KOPT-K1 (cell line): ENCODE measurements around the gene AKT3.
"Not testable (repeated sequence)": the region's sequence is repeated elsewhere in the genome, so short reads cannot be mapped to it uniquely, and the experiment has no call there.

Source experiments
- H3K27ac ChIP-seq: fragments of 200-600 bp; sonication (generic); 2 replicates; pipeline ENCODE4 v1.5.1; 2016; ENCODE audit warnings: antibody characterized with exemption, mild to moderate bottlenecking, low read depth, low read length; ENCODE audit not compliant: poor library complexity, severe bottlenecking
- H3K36me3 ChIP-seq: fragments of 200-600 bp; sonication (generic); 2 replicates; pipeline ENCODE4 v1.5.1; 2017; ENCODE audit warnings: antibody characterized with exemption, mild to moderate bottlenecking, low read length, moderate library complexity; ENCODE audit not compliant: insufficient read depth
- H3K9me3 ChIP-seq: fragments of 200-600 bp; sonication (generic); 2 replicates; pipeline ENCODE4 v1.5.1; 2017; ENCODE audit warnings: antibody characterized with exemption, low read length, mild to moderate bottlenecking; ENCODE audit not compliant: insufficient read depth, poor library complexity, severe bottlenecking

AKT3 gene

DNA sequence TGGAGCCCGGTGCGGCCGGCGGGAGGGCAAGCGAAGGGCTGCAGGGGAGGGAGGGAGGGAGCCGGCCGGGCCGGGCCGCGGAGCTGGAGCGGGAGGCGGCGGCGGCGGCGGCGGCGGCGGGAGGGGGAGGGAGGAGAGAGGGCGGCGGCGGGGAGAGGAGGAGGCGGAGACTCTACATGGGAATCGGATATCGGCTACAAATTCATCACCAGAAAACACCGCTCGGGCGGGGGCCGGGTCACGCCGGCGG, at the start of gene AKT3:
Gene AKT3 (minus strand): TSS at position 42 of the 250 bp plus-strand sequence. CDS start 7,073 bp downstream, outside the sequence.
- Histone ChIP-seq H3K36me3 (no peaks in the 10 kb centered on the region), H3K9me3 (no peaks in the 10 kb centered on the region), H3K27ac (peak within 1 kb of the TSS; percentile 89)

DNA sequence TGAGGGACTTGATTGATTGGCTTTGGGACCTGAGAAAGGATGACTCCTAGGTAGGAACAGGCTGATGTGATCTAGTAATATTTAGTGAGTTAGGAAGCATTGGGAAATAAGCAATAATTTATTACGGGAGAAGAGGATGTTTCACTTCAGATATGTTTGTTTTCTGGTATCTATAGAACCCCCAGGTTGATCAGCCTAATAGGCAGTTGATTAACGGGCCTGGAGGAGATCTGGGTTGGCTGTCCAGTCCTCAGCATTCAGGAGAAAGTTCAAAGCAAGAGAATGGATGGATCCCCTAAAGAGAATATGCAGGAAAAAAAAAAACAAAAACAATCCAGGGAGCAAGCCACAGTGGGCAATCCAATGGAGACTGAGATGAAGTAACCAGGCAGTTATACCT, 48.2 kb upstream of the AKT3 start:
- Histone ChIP-seq H3K36me3 (no peaks in the 10 kb centered on the region), H3K27ac (no peak overlapping the region), H3K9me3 (no peaks in the 10 kb centered on the region)

DNA sequence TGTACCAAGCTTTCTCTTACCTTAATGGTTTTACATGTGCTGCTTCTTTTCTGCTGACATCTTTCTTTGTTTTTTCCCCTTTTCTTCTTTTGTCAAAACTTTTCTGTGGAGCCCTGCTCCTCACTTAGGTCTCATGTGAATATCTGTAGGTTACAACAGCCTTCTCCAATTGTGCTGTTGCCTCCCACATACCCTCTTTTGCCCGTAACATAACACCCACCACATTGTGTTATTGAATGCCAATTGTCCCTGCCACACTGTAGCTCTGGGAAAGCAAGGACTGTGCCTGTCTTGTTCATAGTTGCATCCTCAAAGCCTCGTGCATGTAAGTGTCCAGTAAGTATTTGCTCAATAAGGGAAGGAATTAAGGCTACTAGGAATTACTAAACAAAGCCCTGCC, 46.3 kb upstream of the AKT3 start:
- no peaks in the 10 kb centered on the region for H3K36me3 ChIP-seq
- H3K9me3 ChIP-seq = no peaks in the 10 kb centered on the region
- H3K27ac ChIP-seq = no peak overlapping the region

DNA sequence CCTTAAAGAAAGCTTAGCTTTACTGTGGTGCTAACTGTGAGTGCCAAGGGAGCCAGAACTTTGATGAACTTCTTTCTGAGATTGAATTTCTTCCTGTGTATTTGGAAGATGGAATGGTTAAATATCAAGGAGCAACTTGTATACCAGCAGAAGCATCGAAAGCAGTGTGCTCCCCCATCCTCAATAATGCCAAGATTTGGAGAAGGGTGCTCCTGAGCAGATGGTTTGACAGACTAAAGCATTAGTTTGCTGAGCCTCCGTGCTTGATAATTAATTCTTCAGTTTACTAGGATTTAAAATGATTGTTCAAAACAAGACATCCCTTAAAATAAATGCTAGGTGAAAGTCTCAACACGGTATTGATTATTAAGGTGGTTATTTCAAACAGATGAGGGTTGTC, 42.4 kb upstream of the AKT3 start:
- Histone ChIP-seq H3K36me3 (no peaks in the 10 kb centered on the region), H3K27ac (no peak overlapping the region), H3K9me3 (no peaks in the 10 kb centered on the region)

DNA sequence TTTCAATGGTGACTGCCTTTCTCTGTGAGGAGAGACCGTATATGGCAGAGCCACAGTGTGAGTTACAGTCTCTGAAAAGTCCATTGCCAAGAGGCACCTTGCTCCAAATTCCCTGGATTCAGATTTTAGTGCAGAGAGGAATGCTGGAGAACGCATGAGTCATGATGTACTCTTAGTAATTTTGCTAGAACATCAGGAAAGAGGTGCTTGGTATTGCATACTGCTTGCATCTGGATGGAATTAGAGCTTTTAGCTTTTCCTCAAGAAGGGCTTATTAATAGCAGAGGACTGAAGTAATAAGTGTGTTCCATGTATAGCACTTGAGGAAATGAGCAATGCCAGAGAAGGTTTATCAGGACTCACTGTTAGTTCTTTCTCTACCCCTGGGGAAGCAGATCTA, 40.5 kb upstream of the AKT3 start:
- no peak overlapping the region for H3K27ac ChIP-seq
- H3K9me3 ChIP-seq = no peaks in the 10 kb centered on the region
- no peaks in the 10 kb centered on the region for H3K36me3 ChIP-seq

DNA sequence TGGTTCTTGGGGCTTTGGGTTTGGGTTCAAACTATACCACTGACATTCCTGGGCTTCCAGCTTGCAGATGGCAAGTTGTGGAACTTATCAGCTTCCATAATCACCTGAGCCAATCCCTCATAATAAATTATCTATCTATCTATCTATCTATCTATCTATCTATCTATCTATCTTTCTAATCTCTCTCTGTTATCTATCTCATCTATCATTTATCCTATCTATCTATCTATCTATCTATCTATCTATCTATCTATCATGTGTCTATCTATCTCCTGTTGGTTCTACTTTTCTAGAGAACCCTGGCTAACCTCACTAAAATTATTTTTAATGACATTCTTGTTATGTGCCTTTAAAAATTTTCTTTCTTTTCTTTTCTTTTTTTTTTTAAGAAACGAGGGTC, 35.8 kb upstream of the AKT3 start:
- H3K9me3 ChIP-seq = no peaks in the 10 kb centered on the region
- H3K36me3 ChIP-seq = no peaks in the 10 kb centered on the region
- no peak overlapping the region for H3K27ac ChIP-seq

DNA sequence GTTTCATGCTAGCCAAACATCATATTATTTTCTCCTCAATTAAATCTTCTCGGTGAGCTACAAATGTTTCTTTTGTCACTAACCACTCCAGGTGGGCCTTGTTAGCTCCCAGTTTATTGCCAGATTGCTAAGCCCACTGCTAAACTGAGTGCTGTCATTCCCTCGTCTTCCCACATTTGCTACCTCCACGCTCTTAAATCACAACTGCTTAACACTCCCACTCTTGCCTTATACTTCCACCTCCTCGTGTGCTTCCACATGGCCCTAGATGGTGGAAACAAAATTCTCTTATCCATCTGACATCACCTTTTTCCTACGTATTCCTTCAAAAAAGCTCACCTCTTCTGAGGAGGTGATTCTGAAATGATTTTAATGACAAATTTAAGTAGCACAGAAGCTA, 34.6 kb upstream of the AKT3 start:
- no peaks in the 10 kb centered on the region for H3K36me3 ChIP-seq
- no peak overlapping the region for H3K27ac ChIP-seq
- H3K9me3 ChIP-seq = no peaks in the 10 kb centered on the region

DNA sequence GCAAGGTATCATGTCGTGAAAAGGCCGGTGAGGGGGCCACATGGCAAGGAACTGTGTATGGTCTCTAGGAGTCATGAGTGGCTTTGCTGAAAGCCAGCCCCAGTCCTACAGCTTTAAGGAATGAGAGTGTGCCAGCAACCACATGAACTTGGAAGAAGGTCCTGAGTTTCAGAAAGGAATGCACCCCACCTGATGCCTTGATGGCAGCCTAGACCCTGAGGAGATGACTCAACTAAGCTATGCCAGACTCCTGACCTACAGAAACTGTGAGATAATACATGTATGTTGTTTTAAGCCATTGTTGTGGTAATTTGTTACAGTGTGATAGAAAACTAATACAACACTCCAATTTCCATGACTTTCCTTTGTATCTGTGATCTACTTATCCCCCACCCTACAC, 33.5 kb upstream of the AKT3 start:
- H3K27ac ChIP-seq = no peak overlapping the region
- no peaks in the 10 kb centered on the region for H3K9me3 ChIP-seq
- no peaks in the 10 kb centered on the region for H3K36me3 ChIP-seq

DNA sequence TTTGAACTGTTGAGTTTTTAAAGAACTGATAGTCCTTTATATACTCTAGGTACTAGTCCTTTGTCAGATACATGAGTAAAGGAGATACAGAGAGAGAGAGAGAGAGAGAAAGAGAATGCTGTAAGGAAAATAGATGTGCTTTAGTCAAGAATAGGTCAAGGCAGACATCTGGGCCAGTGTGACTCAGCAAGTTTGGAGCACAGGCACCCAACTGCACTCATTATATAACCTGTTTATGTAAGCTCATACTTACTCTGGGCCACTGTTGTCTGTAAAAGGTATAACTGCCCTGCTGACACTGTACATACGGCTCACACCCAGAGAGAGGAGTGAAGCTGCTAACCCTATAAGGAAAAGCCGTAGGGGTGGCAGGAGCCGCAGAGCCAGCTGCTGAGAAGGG, 32.2 kb upstream of the AKT3 start:
- H3K36me3 ChIP-seq = no peaks in the 10 kb centered on the region
- H3K27ac ChIP-seq = no peak overlapping the region
- no peaks in the 10 kb centered on the region for H3K9me3 ChIP-seq

DNA sequence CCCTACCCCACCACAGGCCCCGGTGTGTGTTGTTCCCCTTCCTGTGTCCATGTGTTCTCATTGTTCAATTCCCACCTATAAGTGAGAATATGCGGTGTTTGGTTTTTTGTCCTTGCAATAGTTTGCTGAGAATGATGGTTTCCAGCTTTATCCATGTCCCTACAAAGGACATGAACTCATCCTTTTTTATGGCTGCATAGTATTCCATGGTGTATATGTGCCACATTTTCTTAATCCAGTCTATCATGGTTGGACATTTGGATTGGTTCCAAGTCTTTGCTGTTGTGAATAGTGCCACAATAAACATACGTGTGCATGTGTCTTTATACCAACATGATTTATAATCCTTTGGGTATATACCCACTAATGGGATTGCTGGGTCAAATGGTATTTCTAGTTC, 27.0 kb upstream of the AKT3 start:
- H3K27ac ChIP-seq, H3K36me3 ChIP-seq: not testable (repeated sequence)
- peaks cover 28% of the 10 kb centered on the region for H3K9me3 ChIP-seq

DNA sequence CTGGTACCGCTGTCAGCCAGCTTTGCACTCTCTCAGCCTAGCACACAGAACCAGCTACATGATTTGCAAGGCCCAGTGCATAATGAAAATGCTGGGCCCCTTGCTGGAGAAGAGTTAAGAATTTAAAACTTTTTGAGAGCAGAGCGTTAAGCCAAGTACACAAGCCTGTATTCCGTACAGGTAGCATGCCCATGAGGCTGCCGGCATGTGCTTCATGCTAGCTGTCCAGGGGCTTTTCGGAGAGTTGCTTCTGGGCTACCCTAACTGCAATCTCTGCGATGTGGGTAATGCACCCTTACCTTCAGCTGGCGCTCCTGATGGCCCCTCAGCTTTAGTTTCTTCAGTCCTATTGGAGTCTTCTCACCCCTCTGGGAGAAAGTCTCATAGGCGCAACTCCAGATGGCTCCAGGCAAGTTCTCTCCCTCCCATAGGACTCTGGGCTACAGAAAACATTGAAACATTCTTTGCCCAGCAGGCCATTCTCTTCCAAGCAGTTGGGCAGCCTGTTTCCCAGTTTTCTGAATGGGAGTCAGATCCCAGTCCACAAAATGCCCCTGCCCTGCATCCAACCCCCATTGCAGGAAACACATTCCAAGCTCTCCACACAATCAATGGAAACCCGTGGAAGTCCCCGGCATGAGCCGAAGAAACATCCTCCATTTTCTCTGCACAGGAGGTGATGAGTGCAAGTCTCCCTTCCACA, 5.7 kb upstream of the AKT3 start:
- Histone ChIP-seq H3K9me3 (no peaks in the 10 kb centered on the region), H3K27ac (no peak overlapping the region), H3K36me3 (no peaks in the 10 kb centered on the region)

DNA sequence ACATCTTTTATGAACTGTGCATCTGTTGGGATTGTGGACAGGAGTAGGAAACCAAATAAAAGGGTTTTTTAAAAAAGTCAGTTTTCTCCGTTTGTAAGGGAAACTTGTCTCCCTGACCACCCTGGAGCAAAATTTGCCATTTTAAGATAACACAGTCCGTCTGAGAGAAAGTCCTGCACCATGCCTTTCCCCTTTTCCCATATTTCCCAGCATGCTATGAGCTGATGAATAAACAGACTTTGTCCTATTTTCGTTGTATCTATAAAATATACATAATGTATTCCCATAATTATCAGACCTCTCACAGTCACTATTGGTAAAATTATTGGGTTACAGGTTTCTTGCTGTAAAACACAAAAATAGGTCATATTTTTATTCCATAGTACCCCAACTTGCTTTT, 1.7 kb upstream of the AKT3 start:
- H3K9me3 ChIP-seq = no peaks in the 10 kb centered on the region
- no peak overlapping the region for H3K27ac ChIP-seq
- no peaks in the 10 kb centered on the region for H3K36me3 ChIP-seq

DNA sequence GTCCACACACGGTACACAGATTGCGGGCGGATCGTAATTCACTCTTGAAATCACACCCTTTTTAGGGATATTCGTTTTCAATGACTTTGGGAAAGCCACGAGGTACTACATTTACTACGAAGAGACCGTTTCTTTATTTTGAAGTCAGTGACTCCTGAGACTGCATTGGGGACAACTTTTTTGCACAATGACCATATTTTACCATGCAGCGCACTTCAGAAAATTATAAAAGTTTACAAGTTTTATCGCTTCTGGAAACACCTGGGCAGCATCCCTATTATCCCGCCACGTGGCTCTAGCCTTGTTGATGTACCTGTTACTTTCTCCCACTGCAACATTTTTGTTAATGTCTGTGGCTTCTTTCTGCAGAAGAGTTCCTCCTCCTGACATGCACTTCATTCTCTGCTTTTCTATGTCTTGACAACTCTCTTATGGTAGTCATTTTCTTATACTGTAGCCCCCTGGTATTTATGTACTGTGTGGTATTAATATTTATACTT, 1.3 kb upstream of the AKT3 start:
- peak overlapping the region; percentile 89 for H3K27ac ChIP-seq
- H3K36me3 ChIP-seq = no peaks in the 10 kb centered on the region

DNA sequence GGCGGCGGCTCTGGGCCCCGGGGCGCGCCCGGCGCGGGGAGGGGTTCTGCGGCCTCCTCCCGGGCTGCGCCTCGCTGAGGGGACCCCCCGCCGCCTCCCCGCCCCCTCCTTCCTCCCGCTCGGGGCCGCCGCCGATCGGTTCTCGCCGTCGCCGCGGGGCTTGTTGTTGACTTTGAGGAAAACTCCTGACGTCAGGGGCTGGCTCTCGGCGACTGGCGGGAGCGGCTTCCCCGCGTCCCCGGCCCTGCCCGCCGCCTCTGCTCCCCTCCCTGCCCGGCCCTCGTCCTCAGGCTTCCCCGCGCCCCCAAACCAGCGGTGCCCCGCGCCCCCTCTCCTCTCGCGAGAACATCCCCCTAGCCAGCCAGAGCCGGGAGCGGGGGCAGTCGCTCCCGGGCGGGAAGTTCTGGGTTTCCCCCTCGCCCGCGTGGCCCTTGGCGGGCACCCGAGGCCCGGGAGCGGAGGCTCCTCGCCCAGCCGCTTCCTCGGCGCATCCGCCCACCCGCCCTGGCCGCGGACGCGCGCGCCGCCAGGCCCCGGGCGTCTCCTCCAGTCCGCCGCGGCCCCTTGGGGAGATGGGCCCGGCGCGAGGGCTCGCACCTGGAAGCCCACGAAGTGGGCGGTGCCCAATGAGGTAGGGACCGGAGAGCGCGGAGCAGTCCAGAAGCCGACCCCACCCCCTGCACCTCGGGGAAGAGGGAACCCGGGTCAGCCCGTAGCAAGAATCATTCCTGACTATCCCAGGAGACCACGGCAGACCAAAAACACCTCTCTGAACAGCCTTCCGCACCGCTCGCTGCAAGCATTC, 611 bp upstream of the AKT3 start:
- Histone ChIP-seq H3K27ac (peak overlapping the region; percentile 89), H3K36me3 (no peaks in the 10 kb centered on the region), H3K9me3 (no peaks in the 10 kb centered on the region)

More for the DNA sequence above, 1.3 kb upstream of the AKT3 start:
- no peaks in the 10 kb centered on the region for H3K9me3 ChIP-seq

DNA sequence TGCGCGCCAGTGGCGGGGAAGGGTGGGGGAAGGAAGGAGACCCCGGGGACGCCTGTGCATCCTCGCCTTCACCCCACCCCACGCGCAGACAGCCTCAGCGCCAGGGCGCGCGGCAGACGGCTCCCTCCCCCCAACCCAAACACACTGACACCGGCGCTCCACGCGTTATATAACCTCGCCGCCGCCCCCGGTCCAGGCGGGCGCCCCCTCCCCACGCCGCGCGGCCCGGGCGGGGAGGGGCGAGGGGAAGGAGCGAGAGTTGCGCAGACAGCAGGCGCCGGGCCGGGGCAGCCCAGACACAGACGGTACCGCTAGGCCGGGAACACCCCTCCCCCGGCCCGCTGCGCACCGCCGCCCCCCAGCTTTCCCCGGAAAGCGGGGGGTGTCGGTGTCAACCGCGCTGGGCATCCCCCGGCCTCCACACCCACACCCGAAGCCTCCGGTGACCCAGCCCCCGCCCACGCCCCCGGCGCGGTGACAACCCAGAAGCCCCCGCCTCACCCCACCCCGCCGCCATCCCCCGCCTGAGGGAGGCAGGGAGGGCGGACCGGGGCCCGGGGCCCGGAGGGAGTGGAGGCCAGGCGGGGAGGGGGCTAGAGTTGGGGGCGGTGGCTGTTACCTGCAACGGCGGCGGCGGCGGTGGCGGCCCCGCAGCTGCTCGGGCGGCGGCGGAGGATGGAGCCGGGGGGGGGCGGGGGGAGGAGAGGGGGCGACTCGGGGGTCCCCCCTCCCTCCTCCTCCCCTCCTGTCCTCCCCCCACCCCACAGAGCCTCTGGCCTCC, 432 bp downstream of the AKT3 start:
- no peaks in the 10 kb centered on the region for H3K36me3 ChIP-seq
- H3K9me3 ChIP-seq = no peaks in the 10 kb centered on the region
- H3K27ac ChIP-seq = peak overlapping the region; percentile 89
